ENCODE results near the gene TGFB3.
A peak's percentile ranks its signal among the peaks of the same experiment; 100 is the strongest.

Gene TGFB3

GRCh38 chr14:75985618-75986438, 4.0 kb upstream of the TGFB3 start, which contains the start of gene IFT43:
IFT43 (plus strand) TSS chr14:75985763; CDS start chr14:75985787, 24 bp downstream.
- DNase-seq: peak; percentile 89

- DNase-seq: no peak
Observed at GRCh38 chr14:75984674-75985073, 2.9 kb upstream of the TGFB3 start.

DNA sequence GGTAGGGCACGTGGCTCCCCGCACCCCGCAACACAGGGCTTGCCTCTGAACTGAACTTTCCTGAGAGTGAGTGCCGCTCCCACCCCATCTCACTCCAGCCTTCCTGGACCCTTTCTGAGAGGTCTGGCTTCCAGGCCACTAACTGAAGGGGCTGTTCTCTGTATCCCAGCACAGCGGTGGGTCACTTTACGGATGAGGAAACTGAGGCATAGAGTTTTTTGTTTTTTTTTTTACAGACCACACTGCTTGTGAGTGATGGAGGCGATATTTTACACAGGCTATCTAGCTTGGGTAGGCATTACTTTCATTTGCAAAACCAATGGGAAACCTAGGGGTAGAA, 1.2 kb upstream of the TGFB3 start:
- DNase-seq: no peak

GRCh38 chr14:75982266-75983018, 647 bp upstream of the TGFB3 start:
- DNase-seq: peak; percentile 73

DNA sequence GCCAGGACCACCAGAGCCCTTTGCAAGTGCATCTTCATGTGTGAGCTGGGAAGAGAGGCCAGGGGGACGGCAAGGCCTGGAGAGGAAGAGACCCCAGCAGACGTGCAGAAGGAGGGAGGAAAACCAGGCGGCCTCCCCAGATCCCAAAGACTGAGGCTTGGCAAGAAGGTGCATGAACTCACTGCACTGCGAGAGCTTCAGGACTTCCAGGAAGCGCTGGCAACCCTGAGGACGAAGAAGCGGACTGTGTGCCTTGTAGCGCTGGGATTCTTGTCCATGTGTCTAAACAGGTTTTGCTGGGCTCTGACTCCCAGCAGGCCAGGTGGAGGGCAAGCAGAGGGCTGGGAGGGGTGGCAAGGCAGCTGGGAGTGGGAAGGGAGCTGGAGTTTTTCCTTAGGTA, 939 bp downstream of the TGFB3 start:
- no peak for DNase-seq

- no peak for DNase-seq
Observed at GRCh38 chr14:75979648-75980565, 1.9 kb downstream of the TGFB3 start.

- DNase-seq: no peak
Observed at GRCh38 chr14:75979071-75979571, 2.7 kb downstream of the TGFB3 start.

- DNase-seq: no peak
Observed at GRCh38 chr14:75978249-75978731, 3.5 kb downstream of the TGFB3 start.

GRCh38 chr14:75977582-75977943, 4.2 kb downstream of the TGFB3 start:
- no peak for DNase-seq

DNA sequence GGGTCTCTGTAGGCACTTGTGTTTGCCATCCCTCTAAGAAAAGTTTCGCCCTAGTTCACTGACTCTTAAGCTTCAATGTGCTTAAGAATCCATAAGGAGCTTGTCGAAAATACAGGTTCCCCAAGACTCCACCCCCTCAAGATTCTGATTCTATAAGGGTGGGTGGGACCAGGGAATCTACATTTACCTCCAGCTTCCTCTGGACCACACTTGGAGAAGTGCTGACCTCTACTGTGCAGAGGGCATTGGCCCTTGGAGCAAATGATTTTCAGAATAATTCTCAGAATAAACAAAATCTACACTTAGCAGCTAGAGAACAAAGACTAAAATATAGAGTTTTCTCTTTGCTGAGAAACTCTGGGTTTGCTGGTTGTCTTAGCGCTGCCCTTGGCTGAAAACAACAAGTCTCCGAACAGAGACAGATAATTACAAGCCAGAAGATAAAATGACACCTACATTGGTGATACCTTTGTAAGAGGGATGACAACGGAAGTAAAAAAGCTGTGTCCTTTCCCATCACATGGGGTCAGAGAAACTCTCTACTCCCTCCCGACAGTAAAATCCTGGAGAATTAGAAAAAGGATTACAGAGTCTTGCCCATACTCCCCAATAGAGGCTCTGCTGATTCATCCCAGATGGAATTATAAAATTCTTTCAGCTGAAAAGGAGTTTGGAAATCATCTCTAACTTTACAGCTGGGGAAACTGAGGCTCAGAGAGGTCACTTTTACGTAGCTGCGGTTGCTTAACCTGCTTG, 4.8 kb downstream of the TGFB3 start:
- no peak for DNase-seq

DNA sequence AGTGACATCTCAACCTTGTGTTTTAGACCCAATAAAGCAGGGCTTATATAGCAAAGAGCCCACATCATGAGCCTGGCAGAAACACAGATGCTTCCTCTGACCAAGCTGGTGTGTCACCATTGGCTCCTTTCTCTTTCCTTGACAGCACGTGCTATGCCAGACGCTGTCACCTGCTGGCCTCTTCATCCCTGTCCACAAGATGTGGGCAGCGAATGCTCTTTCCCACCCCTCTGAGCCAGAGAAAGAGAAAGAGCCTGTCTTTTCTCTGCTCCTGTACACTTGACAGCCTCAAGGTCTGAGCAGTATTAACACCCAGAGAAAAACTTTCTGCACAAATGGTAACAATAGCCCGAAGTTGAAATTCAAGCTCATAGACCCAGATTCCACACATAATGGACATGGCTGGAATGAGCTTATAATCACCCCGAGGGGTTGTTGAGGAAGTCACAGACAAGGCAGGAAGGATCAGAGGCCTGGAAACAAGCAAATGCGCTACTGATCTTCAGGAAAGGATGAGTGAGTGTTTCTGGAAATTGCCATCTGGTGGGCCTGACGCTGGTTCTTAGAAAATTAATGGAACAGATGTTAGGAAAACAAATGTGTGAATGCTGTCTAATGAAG, 8.9 kb downstream of the TGFB3 start:
- DNase-seq: no peak

DNA sequence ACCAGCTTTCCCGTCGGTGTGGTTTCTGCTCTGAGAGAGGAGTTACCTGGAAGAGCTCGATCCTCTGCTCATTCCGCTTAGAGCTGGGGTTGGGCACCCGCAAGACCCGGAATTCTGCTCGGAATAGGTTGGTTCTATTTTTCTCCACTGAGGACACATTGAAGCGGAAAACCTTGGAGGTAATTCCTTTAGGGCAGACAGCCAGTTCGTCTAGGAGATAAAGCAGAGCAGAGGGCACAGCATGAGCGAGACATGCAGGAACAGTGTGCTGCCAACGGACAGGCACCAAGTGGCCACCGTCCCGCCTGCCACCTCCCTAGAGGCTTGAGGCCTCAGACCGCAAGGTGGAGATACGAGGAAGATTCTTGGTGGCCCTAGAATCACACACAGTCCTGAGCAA, 10.3 kb downstream of the TGFB3 start:
- DNase-seq: no peak

DNA sequence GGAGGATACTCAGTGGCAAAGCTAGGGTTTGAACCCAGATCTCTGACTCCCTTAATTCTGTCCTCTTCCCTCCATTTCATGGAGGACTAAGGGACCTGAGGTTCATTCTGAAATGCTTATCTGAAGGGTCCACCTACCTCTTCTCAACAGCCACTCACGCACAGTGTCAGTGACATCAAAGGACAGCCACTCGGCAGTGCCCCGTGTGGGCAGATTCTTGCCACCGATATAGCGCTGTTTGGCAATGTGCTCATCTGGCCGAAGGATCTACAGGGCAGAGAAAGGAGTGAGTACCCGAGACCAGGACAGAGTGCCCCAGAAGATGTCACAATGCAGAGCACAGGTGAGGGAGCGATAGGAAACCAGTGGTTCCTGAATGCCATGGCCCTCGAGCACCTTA, 10.8 kb downstream of the TGFB3 start:
- DNase-seq: no peak

GRCh38 chr14:75969891-75970290, 11.9 kb downstream of the TGFB3 start:
- no peak for DNase-seq

DNA sequence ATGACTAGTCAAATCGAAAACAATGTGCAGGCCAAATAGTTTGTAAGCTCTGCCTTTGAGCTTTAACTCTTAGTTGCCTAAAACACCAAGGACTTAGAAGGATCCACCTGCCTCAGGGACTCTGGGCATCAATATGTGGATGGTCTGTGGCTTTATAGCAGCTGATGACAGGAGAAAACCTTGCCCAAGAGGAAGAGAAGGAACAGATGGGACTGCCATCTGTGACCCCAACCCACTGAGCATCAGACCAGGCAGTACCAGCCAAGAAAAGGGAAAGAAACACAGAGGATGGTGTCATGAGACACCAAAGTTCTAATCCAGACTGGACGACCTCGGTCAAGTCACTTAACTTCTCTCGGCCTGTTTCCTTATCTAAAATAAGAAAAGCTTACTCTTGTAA, 12.7 kb downstream of the TGFB3 start:
- no peak for DNase-seq

- no peak for DNase-seq
Observed at GRCh38 chr14:75968456-75968855, 13.3 kb downstream of the TGFB3 start.

GRCh38 chr14:75967866-75968265, 13.9 kb downstream of the TGFB3 start:
- DNase-seq: no peak

DNA sequence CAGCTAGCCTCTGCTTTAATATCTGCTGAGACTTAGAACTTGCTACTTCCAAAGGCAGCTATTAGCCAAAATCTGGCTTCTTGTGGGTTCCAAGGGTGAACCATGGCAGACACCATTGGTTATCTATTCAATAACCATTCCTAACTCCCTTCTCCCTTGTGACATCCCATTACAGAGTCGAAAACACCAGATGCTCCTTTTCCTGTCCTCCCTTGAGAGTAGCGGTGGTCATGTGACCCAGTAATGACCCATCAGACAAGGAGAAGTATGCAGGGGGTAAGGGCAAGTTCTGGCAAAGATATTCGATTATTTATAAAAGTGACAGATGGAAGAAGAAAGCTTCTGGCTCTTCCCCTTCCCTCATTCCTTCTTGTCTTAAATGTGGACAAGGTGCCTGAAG, 20.1 kb downstream of the TGFB3 start:
- DNase-seq: no peak

DNA sequence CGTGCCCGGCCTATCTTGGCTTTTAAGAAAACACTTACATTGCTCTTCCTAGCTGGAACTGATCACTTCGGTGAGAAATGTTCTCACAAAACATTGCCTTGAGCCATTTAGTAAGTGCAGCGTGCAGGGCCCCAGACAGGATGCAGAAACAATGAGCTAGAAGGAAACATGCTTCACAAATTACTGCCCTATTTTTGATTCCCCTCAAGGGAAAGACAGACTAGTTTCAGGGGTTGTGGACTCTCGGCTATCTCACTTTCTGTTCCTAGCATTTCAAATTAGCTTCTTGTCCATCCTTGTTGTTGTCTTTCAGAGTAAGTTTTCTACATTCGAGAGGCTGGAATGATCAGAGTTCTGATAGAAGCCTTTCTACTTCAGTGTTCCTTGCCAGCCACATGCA, 21.6 kb downstream of the TGFB3 start:
- no peak for DNase-seq

- no peak for DNase-seq
Observed at GRCh38 chr14:75959031-75959430, 22.8 kb downstream of the TGFB3 start.

- no peak for DNase-seq
Observed at GRCh38 chr14:75952489-75952888, 29.3 kb downstream of the TGFB3 start.

DNA sequence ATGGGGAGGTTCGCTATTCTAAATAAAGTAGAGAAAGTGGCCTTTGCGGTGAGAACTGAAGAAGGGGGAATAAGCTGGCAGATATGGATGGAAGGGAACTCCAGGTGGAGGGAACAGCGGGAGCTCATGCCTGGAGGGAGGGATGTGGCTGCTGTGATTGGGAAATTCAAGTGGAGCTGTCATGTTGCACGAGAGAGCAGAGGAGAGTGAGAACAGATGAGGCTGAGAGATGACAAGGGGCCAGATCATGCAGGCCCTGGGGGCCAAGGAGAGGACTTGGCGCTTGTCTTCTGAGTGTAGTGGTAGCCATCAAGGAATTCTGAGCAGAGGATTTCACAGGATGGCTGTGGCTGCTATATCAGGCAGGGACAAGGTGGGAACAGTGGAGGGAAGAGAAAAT, 35.0 kb downstream of the TGFB3 start:
- no peak for DNase-seq
